Measurements from ENCODE around the gene PRKCZ.

Gene PRKCZ

DNA sequence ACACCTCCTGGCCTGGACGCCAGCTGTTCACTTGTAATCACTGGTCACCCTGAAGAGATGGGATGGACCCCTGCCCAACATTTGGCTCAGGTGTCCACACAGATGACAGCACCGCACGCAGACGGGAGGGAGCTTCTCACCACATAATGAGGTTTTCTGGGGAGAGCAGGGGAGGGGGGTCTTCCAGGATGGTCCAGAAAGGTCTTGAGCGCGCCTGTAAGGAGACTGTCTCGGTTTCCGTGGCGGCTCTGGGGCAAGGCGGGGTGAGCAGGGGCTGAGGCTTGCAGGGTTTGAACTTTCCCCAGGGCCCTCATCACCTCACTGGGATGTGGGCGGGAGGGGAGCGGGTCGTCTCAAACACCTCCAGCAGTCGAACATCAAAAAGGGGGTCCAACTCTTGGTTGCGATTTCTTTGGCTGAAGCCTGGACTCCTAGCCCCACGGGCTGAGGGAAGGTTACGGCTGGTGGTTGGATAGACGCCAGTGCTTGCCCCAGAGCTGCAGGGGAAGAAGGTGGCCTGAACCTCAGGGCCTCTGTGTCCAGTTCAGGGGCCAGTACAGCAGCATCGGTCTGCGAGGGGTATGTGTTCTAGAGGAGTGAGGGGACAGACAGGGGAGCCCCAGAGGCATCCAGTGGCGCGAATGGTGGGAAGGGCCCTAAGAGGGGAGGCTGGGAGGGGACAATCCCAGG lies 53.8 kb downstream of the PRKCZ start:
- Histone ChIP-seq H3K4me3 (ENCODE audit: low read depth, low read length) (no peak overlapping the region), H3K9me3 (ENCODE audit: control insufficient read depth, insufficient read depth, low read length) (no peaks in the 10 kb centered on the region), H3K36me3 (ENCODE audit: control insufficient read depth, insufficient read depth, low read length) (peaks cover 35% of the 10 kb centered on the region), H3K27me3 (ENCODE audit: control insufficient read depth, insufficient read depth, low read length) (no peaks in the 10 kb centered on the region), H3K9ac (ENCODE audit: low read depth, low read length) (no peak overlapping the region), H3K4me1 (ENCODE audit: control insufficient read depth, insufficient read depth, low read length) (no peaks in the 10 kb centered on the region)

DNA sequence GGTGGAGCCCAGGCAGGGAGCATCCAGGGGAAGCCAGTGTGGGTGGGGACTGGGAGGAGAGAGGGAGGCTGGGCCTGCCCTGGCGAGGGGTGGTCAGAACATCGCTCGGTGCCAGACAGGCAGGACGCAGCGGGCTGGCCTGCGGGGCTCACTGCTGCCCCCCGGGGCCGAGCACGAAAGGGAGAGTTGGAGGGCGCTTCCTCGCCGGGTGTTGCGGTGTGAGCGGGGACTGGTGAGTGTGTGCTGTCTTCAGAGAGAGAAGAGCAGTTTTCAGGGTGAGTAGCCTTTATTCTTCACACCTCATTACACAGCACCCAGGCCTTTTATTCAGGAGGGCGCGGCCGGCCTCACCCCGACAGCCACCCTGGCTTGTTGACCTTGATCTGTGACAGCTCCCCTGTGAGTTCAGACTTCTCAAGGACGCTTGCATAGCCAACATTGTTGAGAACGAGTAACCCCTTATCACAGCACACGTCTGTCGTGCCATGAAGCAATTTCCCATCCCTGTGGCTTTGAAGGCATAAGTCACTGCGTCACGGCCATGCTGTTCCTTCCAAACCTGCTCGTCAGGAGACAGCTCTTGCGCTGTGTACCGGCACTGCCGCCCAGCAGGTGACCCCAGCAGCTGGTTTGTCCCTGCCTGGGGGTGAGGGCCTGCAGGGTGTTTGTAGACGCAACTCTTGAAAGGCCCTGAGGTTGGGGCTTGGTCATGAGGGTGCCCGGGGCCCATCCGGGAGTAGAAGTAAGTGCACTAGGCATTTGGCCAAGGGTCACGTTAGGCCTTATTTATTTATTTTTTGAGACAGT lies 54.6 kb downstream of the PRKCZ start:
- Histone ChIP-seq H3K9ac (ENCODE audit: low read depth, low read length) (no peak overlapping the region), H3K27me3 (ENCODE audit: control insufficient read depth, insufficient read depth, low read length) (no peaks in the 10 kb centered on the region), H3K4me1 (ENCODE audit: control insufficient read depth, insufficient read depth, low read length) (no peaks in the 10 kb centered on the region), H3K4me3 (ENCODE audit: low read depth, low read length) (no peak overlapping the region), H3K36me3 (ENCODE audit: control insufficient read depth, insufficient read depth, low read length) (peaks cover 41% of the 10 kb centered on the region), H3K9me3 (ENCODE audit: control insufficient read depth, insufficient read depth, low read length) (no peaks in the 10 kb centered on the region)

GRCh38 chr1:2105781-2106524 lies 55.7 kb downstream of the PRKCZ start:
- no peak overlapping the region for H3K4me3 ChIP-seq (ENCODE audit: low read depth, low read length)
- no peaks in the 10 kb centered on the region for H3K9me3 ChIP-seq (ENCODE audit: control insufficient read depth, insufficient read depth, low read length)
- H3K4me1 ChIP-seq (ENCODE audit: control insufficient read depth, insufficient read depth, low read length) = no peaks in the 10 kb centered on the region
- H3K27me3 ChIP-seq (ENCODE audit: control insufficient read depth, insufficient read depth, low read length) = no peaks in the 10 kb centered on the region
- peaks cover 41% of the 10 kb centered on the region for H3K36me3 ChIP-seq (ENCODE audit: control insufficient read depth, insufficient read depth, low read length)
- no peak overlapping the region for H3K9ac ChIP-seq (ENCODE audit: low read depth, low read length)

DNA sequence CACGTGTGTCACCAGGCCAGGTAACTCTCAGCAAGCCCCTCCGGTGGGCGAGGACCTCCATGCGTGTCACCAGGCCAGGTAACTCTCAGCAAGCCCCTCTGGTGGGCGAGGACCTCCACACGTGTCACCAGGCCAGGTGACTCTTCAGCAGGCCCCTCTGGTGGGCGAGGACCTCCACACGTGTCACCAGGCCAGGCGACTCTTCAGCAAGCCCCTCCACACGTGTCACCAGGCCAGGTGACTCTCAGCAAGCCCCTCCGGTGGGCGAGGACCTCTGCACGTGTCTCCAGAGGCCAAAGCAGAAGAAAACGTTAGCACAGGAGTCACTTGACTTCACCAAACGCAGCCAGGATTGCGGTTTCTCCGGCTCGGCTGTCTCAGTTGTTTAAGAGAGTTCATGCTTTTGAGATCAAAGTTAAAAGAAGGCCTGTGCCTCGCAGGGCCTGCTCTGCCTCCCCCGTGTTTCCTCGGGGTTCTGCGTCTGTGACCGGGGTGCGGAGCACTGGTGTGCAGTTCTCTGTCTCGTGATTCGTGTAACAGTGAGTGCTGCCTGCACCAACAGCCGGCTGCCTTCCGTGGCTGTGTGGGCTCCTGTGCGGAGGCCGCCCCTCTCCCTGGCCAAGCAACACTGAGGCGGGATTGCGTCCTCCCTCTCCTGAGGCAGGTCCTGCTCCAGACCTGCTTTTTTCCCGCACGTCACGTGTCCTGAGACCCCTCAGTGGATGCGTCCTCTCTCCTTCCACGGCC lies 56.6 kb downstream of the PRKCZ start:
- H3K36me3 ChIP-seq (ENCODE audit: control insufficient read depth, insufficient read depth, low read length) = peaks cover 37% of the 10 kb centered on the region
- no peak overlapping the region for H3K4me3 ChIP-seq (ENCODE audit: low read depth, low read length)
- no peaks in the 10 kb centered on the region for H3K27me3 ChIP-seq (ENCODE audit: control insufficient read depth, insufficient read depth, low read length)
- H3K9me3 ChIP-seq (ENCODE audit: control insufficient read depth, insufficient read depth, low read length) = no peaks in the 10 kb centered on the region
- H3K9ac ChIP-seq (ENCODE audit: low read depth, low read length) = no peak overlapping the region
- H3K4me1 ChIP-seq (ENCODE audit: control insufficient read depth, insufficient read depth, low read length) = no peaks in the 10 kb centered on the region

DNA sequence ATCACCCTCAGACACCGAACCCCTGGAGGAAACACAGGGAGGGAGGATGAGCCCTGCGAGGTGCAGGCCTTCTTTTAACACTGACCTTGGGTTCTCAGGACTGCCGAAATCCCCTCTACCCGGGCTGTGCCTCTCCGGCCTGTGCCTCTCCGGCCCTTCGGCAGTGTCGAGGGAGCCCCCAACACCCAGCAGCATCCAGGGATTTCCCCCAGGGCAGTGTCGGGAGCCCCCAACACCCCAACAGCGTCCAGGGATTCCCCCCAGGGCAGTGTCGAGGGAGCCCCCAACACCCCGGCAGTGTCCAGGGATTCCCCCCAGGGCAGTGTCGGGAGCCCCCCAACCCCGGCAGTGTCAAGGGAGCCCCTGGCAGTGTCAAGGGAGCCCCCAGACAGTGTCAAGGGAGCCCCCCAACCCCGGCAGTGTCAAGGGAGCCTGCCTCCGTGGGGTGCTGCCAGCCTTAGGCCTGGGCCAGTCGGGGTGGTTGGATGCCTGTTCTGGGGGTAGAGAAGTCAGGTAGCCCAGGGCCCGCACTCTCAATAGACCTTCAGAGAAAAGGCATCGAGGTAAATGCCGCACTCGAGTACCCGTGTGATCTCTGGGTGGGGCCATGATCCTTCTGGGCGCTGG lies 57.5 kb downstream of the PRKCZ start:
- no peak overlapping the region for H3K4me3 ChIP-seq (ENCODE audit: low read depth, low read length)
- H3K9ac ChIP-seq (ENCODE audit: low read depth, low read length) = no peak overlapping the region
- no peaks in the 10 kb centered on the region for H3K9me3 ChIP-seq (ENCODE audit: control insufficient read depth, insufficient read depth, low read length)
- H3K4me1 ChIP-seq (ENCODE audit: control insufficient read depth, insufficient read depth, low read length) = no peaks in the 10 kb centered on the region
- no peaks in the 10 kb centered on the region for H3K27me3 ChIP-seq (ENCODE audit: control insufficient read depth, insufficient read depth, low read length)
- peaks cover 43% of the 10 kb centered on the region for H3K36me3 ChIP-seq (ENCODE audit: control insufficient read depth, insufficient read depth, low read length)

- Histone ChIP-seq H3K9ac (ENCODE audit: low read depth, low read length) (no peak overlapping the region), H3K36me3 (ENCODE audit: control insufficient read depth, insufficient read depth, low read length) (peaks cover 41% of the 10 kb centered on the region), H3K4me3 (ENCODE audit: low read depth, low read length) (no peak overlapping the region), H3K4me1 (ENCODE audit: control insufficient read depth, insufficient read depth, low read length) (no peaks in the 10 kb centered on the region), H3K9me3 (ENCODE audit: control insufficient read depth, insufficient read depth, low read length) (no peaks in the 10 kb centered on the region), H3K27me3 (ENCODE audit: control insufficient read depth, insufficient read depth, low read length) (no peaks in the 10 kb centered on the region)
Observed at GRCh38 chr1:2108213-2108876, 58.1 kb downstream of the PRKCZ start.

DNA sequence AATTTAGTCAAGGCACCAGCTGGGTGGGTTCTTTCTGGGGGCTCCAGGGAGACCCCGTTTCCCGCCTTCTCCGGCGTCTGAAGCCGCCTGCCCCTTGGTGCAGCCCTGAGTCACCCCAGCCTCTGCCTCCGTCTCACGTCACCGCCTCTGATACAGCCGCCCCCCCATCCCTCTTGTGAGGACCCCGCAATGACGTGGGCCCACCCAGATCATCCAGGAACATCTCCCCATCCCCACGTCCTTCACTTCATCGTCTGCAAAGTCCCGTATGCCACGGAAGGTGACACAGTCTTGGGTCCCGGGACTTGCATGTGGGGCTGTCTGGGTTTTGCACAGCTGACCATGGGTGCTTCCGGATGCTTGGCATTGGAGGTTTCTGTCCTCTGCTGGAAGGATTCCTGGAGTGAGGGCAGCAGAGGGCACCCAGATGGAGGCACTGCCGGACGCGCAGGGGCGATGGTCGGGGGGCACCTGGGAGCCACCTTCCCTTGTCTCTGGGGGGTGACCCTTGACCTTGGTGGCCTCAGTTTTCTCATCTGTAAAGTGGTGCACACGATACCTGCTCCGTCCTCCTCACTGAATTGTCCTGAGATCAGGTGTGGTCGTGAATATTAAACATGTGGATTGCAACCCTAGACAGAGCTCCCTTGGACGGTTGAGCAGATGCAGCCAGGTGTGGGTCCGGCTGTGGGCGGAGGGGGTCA lies 58.8 kb downstream of the PRKCZ start:
- no peaks in the 10 kb centered on the region for H3K9me3 ChIP-seq (ENCODE audit: control insufficient read depth, insufficient read depth, low read length)
- H3K27me3 ChIP-seq (ENCODE audit: control insufficient read depth, insufficient read depth, low read length) = no peaks in the 10 kb centered on the region
- no peaks in the 10 kb centered on the region for H3K4me1 ChIP-seq (ENCODE audit: control insufficient read depth, insufficient read depth, low read length)

GRCh38 chr1:2109581-2110021 lies 59.4 kb downstream of the PRKCZ start:
- H3K9me3 ChIP-seq (ENCODE audit: control insufficient read depth, insufficient read depth, low read length) = no peaks in the 10 kb centered on the region
- no peaks in the 10 kb centered on the region for H3K4me1 ChIP-seq (ENCODE audit: control insufficient read depth, insufficient read depth, low read length)
- H3K36me3 ChIP-seq (ENCODE audit: control insufficient read depth, insufficient read depth, low read length) = peaks cover 30% of the 10 kb centered on the region
- no peaks in the 10 kb centered on the region for H3K27me3 ChIP-seq (ENCODE audit: control insufficient read depth, insufficient read depth, low read length)
- H3K9ac ChIP-seq (ENCODE audit: low read depth, low read length) = no peak overlapping the region
- H3K4me3 ChIP-seq (ENCODE audit: low read depth, low read length) = no peak overlapping the region

More for the DNA sequence above, 58.8 kb downstream of the PRKCZ start:
- H3K36me3 ChIP-seq (ENCODE audit: control insufficient read depth, insufficient read depth, low read length) = peaks cover 35% of the 10 kb centered on the region
- H3K4me3 ChIP-seq (ENCODE audit: low read depth, low read length) = no peak overlapping the region
- no peak overlapping the region for H3K9ac ChIP-seq (ENCODE audit: low read depth, low read length)

GRCh38 chr1:2110191-2110737 lies 60.1 kb downstream of the PRKCZ start:
- Histone ChIP-seq H3K36me3 (ENCODE audit: control insufficient read depth, insufficient read depth, low read length) (peaks cover 27% of the 10 kb centered on the region), H3K27me3 (ENCODE audit: control insufficient read depth, insufficient read depth, low read length) (no peaks in the 10 kb centered on the region), H3K9me3 (ENCODE audit: control insufficient read depth, insufficient read depth, low read length) (no peaks in the 10 kb centered on the region), H3K4me1 (ENCODE audit: control insufficient read depth, insufficient read depth, low read length) (peaks cover under 1% of the 10 kb centered on the region), H3K4me3 (ENCODE audit: low read depth, low read length) (no peak overlapping the region), H3K9ac (ENCODE audit: low read depth, low read length) (no peak overlapping the region)
